GM12878 (cell line): ENCODE data around the gene TCF4. TPM values are rescaled to one million over a fixed set of nuclear protein-coding genes. Genes with fewer than 3 reads are reported as not detected.

Source experiments
- ATF7 ChIP-seq: fragments of 450-650 bp; IDR thresholded peaks from 2 replicates; pipeline ENCODE4 v1.6.1; 2016; ENCODE audit warnings: low read depth, mild to moderate bottlenecking
- CBX3 ChIP-seq: fragments of 200-600 bp; sonication (generic); IDR thresholded peaks from 2 replicates; pipeline ENCODE4 v1.6.1; 2016; ENCODE audit warnings: low read depth, borderline replicate concordance
- CREB1 ChIP-seq: IDR thresholded peaks from 2 replicates; pipeline ENCODE4 v1.6.1; 2012; ENCODE audit warnings: low read depth, mild to moderate bottlenecking, inconsistent platforms
- EED ChIP-seq: sonication (generic); IDR thresholded peaks from 2 replicates; pipeline ENCODE4 v1.6.1; 2016; ENCODE audit warnings: antibody characterized with exemption, low read depth
- HDAC2 ChIP-seq: fragments of 200-600 bp; sonication (generic); IDR thresholded peaks from 2 replicates; pipeline ENCODE4 v1.6.1; 2017
- KAT2A ChIP-seq: conservative IDR thresholded peaks from 2 replicates; pipeline ENCODE4 v1.6.1; 2011; ENCODE audit warnings: low read depth, low read length; ENCODE audit not compliant: control insufficient read depth
- MYC ChIP-seq: IDR thresholded peaks from 2 replicates; pipeline ENCODE4 v1.6.1; 2011; ENCODE audit warnings: mild to moderate bottlenecking, low read length, moderate library complexity, inconsistent platforms; ENCODE audit not compliant: insufficient read depth, insufficient replicate concordance, insufficient read length, severe bottlenecking
- NFYA ChIP-seq: IDR thresholded peaks from 2 replicates; pipeline ENCODE4 v1.6.1; 2011; ENCODE audit warnings: low read depth, mild to moderate bottlenecking, low read length, improper control_type of control experiment, borderline replicate concordance
- POLR2A ChIP-seq: IDR thresholded peaks from 2 replicates; pipeline ENCODE4 v1.6.1; 2011; ENCODE audit warnings: low read depth, mild to moderate bottlenecking, low read length
- RELA ChIP-seq: fragments of 450-650 bp; IDR thresholded peaks from 2 replicates; pipeline ENCODE4 v1.8.0; 2014; ENCODE audit warnings: borderline replicate concordance; ENCODE audit not compliant: partially characterized antibody
- RUNX3 ChIP-seq: IDR thresholded peaks from 2 replicates; pipeline ENCODE4 v1.6.1; 2012; ENCODE audit warnings: low read length, inconsistent platforms
- SREBF2 ChIP-seq: IDR thresholded peaks from 2 replicates; pipeline ENCODE4 v1.6.1; 2012; ENCODE audit warnings: mild to moderate bottlenecking, low read length
- SRF ChIP-seq, 2 experiments: IDR thresholded peaks; 2 replicates each; pipeline ENCODE4 v1.6.1; 2011; ENCODE audit warnings: low read depth in 2 of 2, low read length in 2 of 2, mild to moderate bottlenecking in 1 of 2, moderate library complexity in 1 of 2
- STAT1 ChIP-seq: fragments of 450-650 bp; conservative IDR thresholded peaks from 2 replicates; pipeline ENCODE4 v1.6.1; 2014; ENCODE audit warnings: antibody characterized with exemption, mild to moderate bottlenecking
- TAF1 ChIP-seq: IDR thresholded peaks from 2 replicates; pipeline ENCODE4 v1.6.1; 2011; ENCODE audit warnings: mild to moderate bottlenecking, low read depth, low read length, borderline replicate concordance
- USF1 ChIP-seq: IDR thresholded peaks from 2 replicates; pipeline ENCODE4 v1.6.1; 2011; ENCODE audit warnings: borderline replicate concordance, low read depth, mild to moderate bottlenecking, moderate library complexity, mixed read lengths, low read length; ENCODE audit not compliant: insufficient read depth; ENCODE audit errors: extremely low read length
- WRNIP1 ChIP-seq: IDR thresholded peaks from 2 replicates; pipeline ENCODE4 v1.6.1; 2011; ENCODE audit warnings: low read depth, low read length, improper control_type of control experiment, borderline replicate concordance
- ZBTB11 ChIP-seq: fragments of 450-650 bp; formaldehyde crosslinking; IDR thresholded peaks from 2 replicates; pipeline ENCODE4 v1.5.0; 2022; ENCODE audit warnings: mild to moderate bottlenecking, missing genetic modification characterization
- ZNF217 ChIP-seq: fragments of 450-650 bp; IDR thresholded peaks from 2 replicates; pipeline ENCODE4 v1.6.1; 2017; ENCODE audit warnings: antibody characterized with exemption, mild to moderate bottlenecking
- ZSCAN29 ChIP-seq: fragments of 450-650 bp; IDR thresholded peaks from 2 replicates; pipeline ENCODE4 v1.6.1; 2017; ENCODE audit warnings: mild to moderate bottlenecking, moderate library complexity
- polyA plus RNA-seq, 11 experiments: library from polyadenylated mRNA; depleted of rRNA in 4 of 11; unstranded in 6 of 11; stranded (reverse) in 5 of 11; fragments of >200 nt; fragmentation: Nextera tagmentation in 4 of 11; fragmentation: Illumina TruSeq in 1 of 11; extraction: Ambion mirVana in 4 of 11; extraction: Trizol in 1 of 11; gene quantifications; 1 replicate in 1 of 11; 2 replicates in 10 of 11; pipeline versions ENCODE4 v1.2.1 to v1.2.3, GENCODE V29; 2011 to 2016; ENCODE audit warnings: inconsistent platforms in 2 of 11, missing spikeins in 2 of 11, low read depth in 1 of 11
- total RNA-seq, 4 experiments: library from RNA; depleted of rRNA in 3 of 4; stranded (reverse); fragments of >200 nt in 3 of 4; fragmentation: Illumina TruSeq in 1 of 4; extraction: Trizol in 1 of 4; gene quantifications; 2 replicates each; pipeline versions ENCODE4 v1.2.1 to v1.2.3, GENCODE V29; 2013 to 2021
- TF ChIP-seq, protein P1 (sequence below): fragments of 450-650 bp; formaldehyde crosslinking; IDR thresholded peaks from 2 replicates; pipeline ENCODE4 v1.4.0; 2020; ENCODE audit warnings: mild to moderate bottlenecking, moderate library complexity
- TF ChIP-seq, protein P2 (sequence below): fragments of 450-650 bp; conservative IDR thresholded peaks from 2 replicates; pipeline ENCODE4 v1.6.1; 2017; ENCODE audit warnings: mild to moderate bottlenecking, moderate library complexity

Gene TCF4
- total and polyA plus RNA-seq, 10 of the 15 experiments (the other 5 are each of a cell fraction or from before 2014, with no cell fraction given) = 15.2 to 94.0 (median 31.5) TPM

DNA sequence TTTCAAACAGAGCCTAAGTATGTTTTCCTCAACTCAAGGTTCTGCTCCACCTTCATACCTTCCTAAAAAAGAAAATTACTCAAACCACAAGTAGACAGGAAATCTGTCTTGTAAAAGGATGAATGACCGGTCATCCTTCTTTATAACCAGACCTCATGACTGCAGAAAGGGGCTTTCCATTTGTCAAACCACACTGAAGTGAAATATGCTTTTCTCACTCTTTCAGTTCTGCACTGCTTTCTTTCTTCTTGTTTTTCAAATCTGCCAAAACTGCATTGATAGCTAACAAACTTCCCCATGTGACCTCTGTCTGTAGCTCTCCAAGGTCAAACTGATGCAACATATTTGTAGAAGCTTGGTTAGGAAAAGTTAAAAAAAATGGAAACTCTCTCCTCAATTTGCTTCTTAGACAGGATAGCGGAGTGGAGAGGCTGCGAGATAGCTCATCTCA lies 319.8 kb downstream of the TCF4 start (continued):
- TF ChIP-seq, protein P1, sequence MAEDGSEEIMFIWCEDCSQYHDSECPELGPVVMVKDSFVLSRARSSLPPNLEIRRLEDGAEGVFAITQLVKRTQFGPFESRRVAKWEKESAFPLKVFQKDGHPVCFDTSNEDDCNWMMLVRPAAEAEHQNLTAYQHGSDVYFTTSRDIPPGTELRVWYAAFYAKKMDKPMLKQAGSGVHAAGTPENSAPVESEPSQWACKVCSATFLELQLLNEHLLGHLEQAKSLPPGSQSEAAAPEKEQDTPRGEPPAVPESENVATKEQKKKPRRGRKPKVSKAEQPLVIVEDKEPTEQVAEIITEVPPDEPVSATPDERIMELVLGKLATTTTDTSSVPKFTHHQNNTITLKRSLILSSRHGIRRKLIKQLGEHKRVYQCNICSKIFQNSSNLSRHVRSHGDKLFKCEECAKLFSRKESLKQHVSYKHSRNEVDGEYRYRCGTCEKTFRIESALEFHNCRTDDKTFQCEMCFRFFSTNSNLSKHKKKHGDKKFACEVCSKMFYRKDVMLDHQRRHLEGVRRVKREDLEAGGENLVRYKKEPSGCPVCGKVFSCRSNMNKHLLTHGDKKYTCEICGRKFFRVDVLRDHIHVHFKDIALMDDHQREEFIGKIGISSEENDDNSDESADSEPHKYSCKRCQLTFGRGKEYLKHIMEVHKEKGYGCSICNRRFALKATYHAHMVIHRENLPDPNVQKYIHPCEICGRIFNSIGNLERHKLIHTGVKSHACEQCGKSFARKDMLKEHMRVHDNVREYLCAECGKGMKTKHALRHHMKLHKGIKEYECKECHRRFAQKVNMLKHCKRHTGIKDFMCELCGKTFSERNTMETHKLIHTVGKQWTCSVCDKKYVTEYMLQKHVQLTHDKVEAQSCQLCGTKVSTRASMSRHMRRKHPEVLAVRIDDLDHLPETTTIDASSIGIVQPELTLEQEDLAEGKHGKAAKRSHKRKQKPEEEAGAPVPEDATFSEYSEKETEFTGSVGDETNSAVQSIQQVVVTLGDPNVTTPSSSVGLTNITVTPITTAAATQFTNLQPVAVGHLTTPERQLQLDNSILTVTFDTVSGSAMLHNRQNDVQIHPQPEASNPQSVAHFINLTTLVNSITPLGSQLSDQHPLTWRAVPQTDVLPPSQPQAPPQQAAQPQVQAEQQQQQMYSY (CRISPR knock-in tag) = no peak
- TF ChIP-seq MYC (no peak), SREBF2 (no peak), KAT2A (no peak), ZBTB11 (CRISPR knock-in tag) (no peak), EED (peak; percentile 95), RUNX3 (peak; percentile 99), RELA (peak; percentile 98), WRNIP1 (no peak), TAF1 (no peak; the same call in 1 of the 2 replicates), ZNF217 (peak; percentile 83; the same call in 1 of the 2 replicates), POLR2A (no peak), USF1 (peak; percentile 23), SRF (IDR thresholded peaks at IDR 0.05; ENCODE audit: low read depth in 2 of 2, low read length in 2 of 2) (no peak), CREB1 (peak; percentile 76), HDAC2 (no peak), ATF7 (peak; percentile 89), ZSCAN29 (no peak), STAT1 (no peak), NFYA (no peak), CBX3 (no peak)
- TF ChIP-seq, protein P2, sequence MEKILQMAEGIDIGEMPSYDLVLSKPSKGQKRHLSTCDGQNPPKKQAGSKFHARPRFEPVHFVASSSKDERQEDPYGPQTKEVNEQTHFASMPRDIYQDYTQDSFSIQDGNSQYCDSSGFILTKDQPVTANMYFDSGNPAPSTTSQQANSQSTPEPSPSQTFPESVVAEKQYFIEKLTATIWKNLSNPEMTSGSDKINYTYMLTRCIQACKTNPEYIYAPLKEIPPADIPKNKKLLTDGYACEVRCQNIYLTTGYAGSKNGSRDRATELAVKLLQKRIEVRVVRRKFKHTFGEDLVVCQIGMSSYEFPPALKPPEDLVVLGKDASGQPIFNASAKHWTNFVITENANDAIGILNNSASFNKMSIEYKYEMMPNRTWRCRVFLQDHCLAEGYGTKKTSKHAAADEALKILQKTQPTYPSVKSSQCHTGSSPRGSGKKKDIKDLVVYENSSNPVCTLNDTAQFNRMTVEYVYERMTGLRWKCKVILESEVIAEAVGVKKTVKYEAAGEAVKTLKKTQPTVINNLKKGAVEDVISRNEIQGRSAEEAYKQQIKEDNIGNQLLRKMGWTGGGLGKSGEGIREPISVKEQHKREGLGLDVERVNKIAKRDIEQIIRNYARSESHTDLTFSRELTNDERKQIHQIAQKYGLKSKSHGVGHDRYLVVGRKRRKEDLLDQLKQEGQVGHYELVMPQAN = no peak
